GM12878 (cell line): ENCODE measurements around the gene SV2B. TPM values are rescaled to one million over a fixed set of nuclear protein-coding genes. Genes with fewer than 3 reads are reported as not detected.

ENCODE experiments used
- ATAC-seq: fragments of 200-7000 bp; cut with Tn5 transposase; 3 replicates; pipeline ENCODE4 v1.9.1; 2020; ENCODE audit warnings: mild to moderate bottlenecking, moderate library complexity
- BruUV-seq: library from RNA; stranded (reverse); fragments of 400-500 nt; replicated peaks from 2 replicates; lab custom pipeline; 2021; lab: Mats Ljungman, UMichigan
- CTCF ChIA-PET: fragments of 300-600 bp; sonication (Branson Sonifier 250); formaldehyde crosslinking; extraction: SDS; loops from one replicate; lab custom pipeline; 2021; ENCODE audit warnings: inconsistent platforms; lab: Yijun Ruan, JAX
- POLR2A ChIA-PET: fragments of 350-600 bp; formaldehyde crosslinking; extraction: SDS; loops from one replicate; lab custom pipeline; 2021; ENCODE audit warnings: inconsistent platforms; lab: Charles Lee
- RAD21 ChIA-PET: fragments of 300-600 bp; sonication (Branson Sonifier 250); formaldehyde crosslinking; loops from one replicate; lab custom pipeline; 2023; ENCODE audit warnings: antibody characterized with exemption; ENCODE audit not compliant: unreplicated experiment; lab: Charles Lee
- SMC1A ChIA-PET: fragments of 300-600 bp; sonication (Branson Sonifier 250); formaldehyde crosslinking; loops from one replicate; lab custom pipeline; 2023; ENCODE audit not compliant: unreplicated experiment, uncharacterized antibody; lab: Charles Lee
- DNase-seq: peaks from one replicate; pipeline ENCODE4 v3.0.0-alpha.2; 2011; ENCODE audit warnings: low read depth, low spot score
- FAIRE-seq: peaks from 3 replicates; lab custom pipeline; 2011; peaks lifted over from hg19 to GRCh38; lab: Jason Lieb, UNC
- H2AFZ ChIP-seq: 2 replicates; pipeline ENCODE4 v1.6.0; 2011; ENCODE audit warnings: low read depth, low read length, control low read depth; ENCODE audit not compliant: control insufficient read depth
- H3K27ac ChIP-seq: 2 replicates; pipeline ENCODE4 v1.5.1; 2011; ENCODE audit warnings: control low read depth; ENCODE audit not compliant: control insufficient read depth, insufficient read depth
- H3K27me3 ChIP-seq, 2 experiments: replicated peaks in 1 of 2; 2 replicates each; pipeline versions ENCODE4 v1.6.0 to v1.6.1; 2011; ENCODE audit warnings: low read length in 1 of 2; ENCODE audit not compliant: control insufficient read depth in 2 of 2, insufficient read depth in 2 of 2
- H3K36me3 ChIP-seq, 2 experiments: 2 replicates each; pipeline ENCODE4 v1.5.1; 2011; ENCODE audit warnings: low read length in 1 of 2; ENCODE audit not compliant: control insufficient read depth in 2 of 2, insufficient read depth in 2 of 2
- H3K4me1 ChIP-seq: 2 replicates; pipeline ENCODE4 v1.6.1; 2011; ENCODE audit warnings: mild to moderate bottlenecking, low read length, moderate library complexity, mixed read lengths; ENCODE audit not compliant: control insufficient read depth, insufficient read depth
- H3K4me2 ChIP-seq: 2 replicates; pipeline ENCODE4 v1.6.0; 2011; ENCODE audit warnings: control low read depth; ENCODE audit not compliant: control insufficient read depth, insufficient read depth
- H3K4me3 ChIP-seq: fragments of 200-600 bp; sonication (generic); 2 replicates; pipeline ENCODE4 v1.5.1; 2016
- H3K79me2 ChIP-seq: 2 replicates; pipeline ENCODE4 v1.6.0; 2011; ENCODE audit warnings: low read length; ENCODE audit not compliant: control insufficient read depth, insufficient read depth
- H3K9ac ChIP-seq: 2 replicates; pipeline ENCODE4 v1.8.0; 2011; ENCODE audit warnings: low read length, control low read depth, mixed read lengths; ENCODE audit not compliant: control insufficient read depth, insufficient read depth
- H3K9me3 ChIP-seq: replicated peaks from 3 replicates; pipeline ENCODE4 v1.5.1; 2011; ENCODE audit warnings: mild to moderate bottlenecking, low read length; ENCODE audit not compliant: control insufficient read depth, insufficient read depth
- H4K20me1 ChIP-seq: 2 replicates; pipeline ENCODE4 v1.6.0; 2011; ENCODE audit not compliant: control insufficient read depth, insufficient read depth
- CREM ChIP-seq: IDR thresholded peaks from 2 replicates; pipeline ENCODE4 v1.6.1; 2014; ENCODE audit warnings: antibody characterized with exemption, low read depth
- IRF4 ChIP-seq: IDR thresholded peaks from 2 replicates; pipeline ENCODE4 v1.6.1; 2011; ENCODE audit warnings: low read depth, low read length
- MEF2A ChIP-seq: IDR thresholded peaks from 2 replicates; pipeline ENCODE4 v1.6.1; 2011; ENCODE audit warnings: low read depth, mild to moderate bottlenecking, low read length, moderate library complexity; ENCODE audit not compliant: insufficient read depth
- NR2F1 ChIP-seq: fragments of 450-650 bp; conservative IDR thresholded peaks from 2 replicates; pipeline ENCODE4 v1.6.1; 2017; ENCODE audit warnings: mild to moderate bottlenecking
- PRDM15 ChIP-seq: fragments of 450-650 bp; formaldehyde crosslinking; IDR thresholded peaks from 2 replicates; pipeline ENCODE4 v1.4.0; 2020; ENCODE audit warnings: mild to moderate bottlenecking, moderate library complexity
- ZBED1 ChIP-seq: IDR thresholded peaks from 2 replicates; pipeline ENCODE4 v1.6.1; 2016; ENCODE audit warnings: borderline replicate concordance
- WGBS: methylation state at CpG from one replicate; pipeline ENCODE4 v1.1.6; 2016; ENCODE audit warnings: low lambda C conversion rate; ENCODE audit not compliant: insufficient replicate concordance, insufficient coverage; ENCODE audit errors: missing lambda C conversion rate; 5-methylcytosine and 5-hydroxymethylcytosine counted together
- in situ Hi-C: fragments of 300-500 bp; cut with MboI; formaldehyde crosslinking; loops from 9 replicates; pipeline ENCODE4 v1.14.3; 2018; ENCODE audit warnings: mixed read lengths
- intact Hi-C: fragments of 100-400 bp; cut with micrococcal nuclease; formaldehyde crosslinking; loops from one replicate; pipeline ENCODE4 v1.14.2; 2022; ENCODE audit not compliant: unreplicated experiment
- polyA plus RNA-seq, 11 experiments: library from polyadenylated mRNA; depleted of rRNA in 4 of 11; unstranded in 6 of 11; stranded (reverse) in 5 of 11; fragments of >200 nt; fragmentation: Nextera tagmentation in 4 of 11; fragmentation: Illumina TruSeq in 1 of 11; extraction: Ambion mirVana in 4 of 11; extraction: Trizol in 1 of 11; gene quantifications; 1 replicate in 1 of 11; 2 replicates in 10 of 11; pipeline versions ENCODE4 v1.2.1 to v1.2.3, GENCODE V29; 2011 to 2016; ENCODE audit warnings: inconsistent platforms in 2 of 11, missing spikeins in 2 of 11, low read depth in 1 of 11
- total RNA-seq, 4 experiments: library from RNA; depleted of rRNA in 3 of 4; stranded (reverse); fragments of >200 nt in 3 of 4; fragmentation: Illumina TruSeq in 1 of 4; extraction: Trizol in 1 of 4; gene quantifications; 2 replicates each; pipeline versions ENCODE4 v1.2.1 to v1.2.3, GENCODE V29; 2013 to 2021
- TF ChIP-seq, protein P1 (sequence below): fragments of 450-650 bp; IDR thresholded peaks from 2 replicates; pipeline ENCODE4 v1.6.1; 2017; ENCODE audit warnings: mild to moderate bottlenecking, moderate library complexity
- TF ChIP-seq, protein P2 (sequence below): IDR thresholded peaks from 2 replicates; pipeline ENCODE4 v1.6.1; 2012; ENCODE audit warnings: low read depth, low read length, improper control_type of control experiment
- TF ChIP-seq, protein P3 (sequence below): IDR thresholded peaks from 2 replicates; pipeline ENCODE4 v1.6.1; 2011; ENCODE audit warnings: low read depth, mild to moderate bottlenecking, low read length, moderate library complexity, borderline replicate concordance; ENCODE audit errors: extremely low read depth
- TF ChIP-seq, protein P4 (sequence below): IDR thresholded peaks from 2 replicates; pipeline ENCODE4 v1.6.1; 2011; ENCODE audit warnings: low read depth, low read length, improper control_type of control experiment, borderline replicate concordance

Gene SV2B
- total and polyA plus RNA-seq, 10 of the 15 experiments (the other 5 are each of a cell fraction or from before 2014, with no cell fraction given): 0.03 to 1.7 (median 1.3) TPM

GRCh38 chr15:91308199-91308598 lies 208.1 kb downstream of the SV2B start:
- WGBS: 8% methylated on average over 4 of the region's 4 CpGs
- in situ Hi-C loops (no loop called here), intact Hi-C loops (loop anchor here (10.0 kb wide), 2 partner anchors 207 to 397 kb away; no protein-coding TSS in a partner anchor)
- BruUV-seq: no TSS peak
- H3K27ac ChIP-seq: no peak overlapping the region
- H3K79me2 ChIP-seq: no peaks in the 10 kb centered on the region
- no peak overlapping the region for H3K4me3 ChIP-seq
- no peak overlapping the region for H3K9ac ChIP-seq
- POLR2A ChIA-PET: no interaction called here
- no peaks in the 10 kb centered on the region for H3K9me3 ChIP-seq
- no peaks in the 10 kb centered on the region for H3K36me3 ChIP-seq
- no peaks in the 10 kb centered on the region for H3K4me1 ChIP-seq
- RAD21 ChIA-PET: no interaction called here
- H3K27me3 ChIP-seq: peaks cover 0 to 3% of the 10 kb centered on the region in 2 experiments; a peak in 1 of 4 replicates
- ATAC-seq: no peak
- no peak overlapping the region for H2AFZ ChIP-seq
- no peak for TF ChIP-seq ZBED1
- TF ChIP-seq, protein P1, sequence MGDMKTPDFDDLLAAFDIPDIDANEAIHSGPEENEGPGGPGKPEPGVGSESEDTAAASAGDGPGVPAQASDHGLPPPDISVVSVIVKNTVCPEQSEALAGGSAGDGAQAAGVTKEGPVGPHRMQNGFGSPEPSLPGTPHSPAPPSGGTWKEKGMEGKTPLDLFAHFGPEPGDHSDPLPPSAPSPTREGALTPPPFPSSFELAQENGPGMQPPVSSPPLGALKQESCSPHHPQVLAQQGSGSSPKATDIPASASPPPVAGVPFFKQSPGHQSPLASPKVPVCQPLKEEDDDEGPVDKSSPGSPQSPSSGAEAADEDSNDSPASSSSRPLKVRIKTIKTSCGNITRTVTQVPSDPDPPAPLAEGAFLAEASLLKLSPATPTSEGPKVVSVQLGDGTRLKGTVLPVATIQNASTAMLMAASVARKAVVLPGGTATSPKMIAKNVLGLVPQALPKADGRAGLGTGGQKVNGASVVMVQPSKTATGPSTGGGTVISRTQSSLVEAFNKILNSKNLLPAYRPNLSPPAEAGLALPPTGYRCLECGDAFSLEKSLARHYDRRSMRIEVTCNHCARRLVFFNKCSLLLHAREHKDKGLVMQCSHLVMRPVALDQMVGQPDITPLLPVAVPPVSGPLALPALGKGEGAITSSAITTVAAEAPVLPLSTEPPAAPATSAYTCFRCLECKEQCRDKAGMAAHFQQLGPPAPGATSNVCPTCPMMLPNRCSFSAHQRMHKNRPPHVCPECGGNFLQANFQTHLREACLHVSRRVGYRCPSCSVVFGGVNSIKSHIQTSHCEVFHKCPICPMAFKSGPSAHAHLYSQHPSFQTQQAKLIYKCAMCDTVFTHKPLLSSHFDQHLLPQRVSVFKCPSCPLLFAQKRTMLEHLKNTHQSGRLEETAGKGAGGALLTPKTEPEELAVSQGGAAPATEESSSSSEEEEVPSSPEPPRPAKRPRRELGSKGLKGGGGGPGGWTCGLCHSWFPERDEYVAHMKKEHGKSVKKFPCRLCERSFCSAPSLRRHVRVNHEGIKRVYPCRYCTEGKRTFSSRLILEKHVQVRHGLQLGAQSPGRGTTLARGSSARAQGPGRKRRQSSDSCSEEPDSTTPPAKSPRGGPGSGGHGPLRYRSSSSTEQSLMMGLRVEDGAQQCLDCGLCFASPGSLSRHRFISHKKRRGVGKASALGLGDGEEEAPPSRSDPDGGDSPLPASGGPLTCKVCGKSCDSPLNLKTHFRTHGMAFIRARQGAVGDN: no peak
- no peak for TF ChIP-seq CREM
- TF ChIP-seq, protein P2, sequence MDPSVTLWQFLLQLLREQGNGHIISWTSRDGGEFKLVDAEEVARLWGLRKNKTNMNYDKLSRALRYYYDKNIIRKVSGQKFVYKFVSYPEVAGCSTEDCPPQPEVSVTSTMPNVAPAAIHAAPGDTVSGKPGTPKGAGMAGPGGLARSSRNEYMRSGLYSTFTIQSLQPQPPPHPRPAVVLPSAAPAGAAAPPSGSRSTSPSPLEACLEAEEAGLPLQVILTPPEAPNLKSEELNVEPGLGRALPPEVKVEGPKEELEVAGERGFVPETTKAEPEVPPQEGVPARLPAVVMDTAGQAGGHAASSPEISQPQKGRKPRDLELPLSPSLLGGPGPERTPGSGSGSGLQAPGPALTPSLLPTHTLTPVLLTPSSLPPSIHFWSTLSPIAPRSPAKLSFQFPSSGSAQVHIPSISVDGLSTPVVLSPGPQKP: no peak
- TF ChIP-seq, protein P3, sequence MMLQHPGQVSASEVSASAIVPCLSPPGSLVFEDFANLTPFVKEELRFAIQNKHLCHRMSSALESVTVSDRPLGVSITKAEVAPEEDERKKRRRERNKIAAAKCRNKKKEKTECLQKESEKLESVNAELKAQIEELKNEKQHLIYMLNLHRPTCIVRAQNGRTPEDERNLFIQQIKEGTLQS: no peak
- no peak for TF ChIP-seq NR2F1
- no peak for TF ChIP-seq IRF4
- TF ChIP-seq, protein P4, sequence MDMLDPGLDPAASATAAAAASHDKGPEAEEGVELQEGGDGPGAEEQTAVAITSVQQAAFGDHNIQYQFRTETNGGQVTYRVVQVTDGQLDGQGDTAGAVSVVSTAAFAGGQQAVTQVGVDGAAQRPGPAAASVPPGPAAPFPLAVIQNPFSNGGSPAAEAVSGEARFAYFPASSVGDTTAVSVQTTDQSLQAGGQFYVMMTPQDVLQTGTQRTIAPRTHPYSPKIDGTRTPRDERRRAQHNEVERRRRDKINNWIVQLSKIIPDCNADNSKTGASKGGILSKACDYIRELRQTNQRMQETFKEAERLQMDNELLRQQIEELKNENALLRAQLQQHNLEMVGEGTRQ: no peak
- TF ChIP-seq MEF2A: no peak
- no peak for TF ChIP-seq PRDM15 (CRISPR knock-in tag)
- FAIRE-seq: no peak
- SMC1A ChIA-PET: no interaction called here
- DNase-seq: no peak
- no peaks in the 10 kb centered on the region for H4K20me1 ChIP-seq
- CTCF ChIA-PET: interaction anchor here (0.5 kb wide), 1 partner anchor 38 kb away, joined by 3 read pairs; no protein-coding TSS in a partner anchor
- H3K4me2 ChIP-seq: no peak overlapping the region
